HepG2 (cell line): ENCODE results near the gene APBB1IP. TPM values are rescaled to one million over a fixed set of nuclear protein-coding genes. Genes with fewer than 3 reads are reported as not detected.

ENCODE experiments used
- ATAC-seq: fragments of 200-7000 bp; cut with Tn5 transposase; 3 replicates; pipeline ENCODE4 v1.9.1; 2020; ENCODE audit warnings: mild to moderate bottlenecking, moderate library complexity
- BruUV-seq: library from RNA; stranded (reverse); fragments of 400-500 nt; replicated peaks from 2 replicates; lab custom pipeline; 2021; lab: Mats Ljungman, UMichigan
- CTCF ChIA-PET: fragments of 300-600 bp; formaldehyde crosslinking; extraction: SDS; loops from one replicate; lab custom pipeline; 2021; ENCODE audit warnings: low total read pairs, inconsistent platforms, low intra/inter-chr PET ratio; lab: Yijun Ruan, JAX
- POLR2A ChIA-PET: fragments of 350-600 bp; sonication (Branson Sonifier 250); formaldehyde crosslinking; loops from one replicate; lab custom pipeline; 2020; ENCODE audit warnings: antibody characterized with exemption, inconsistent platforms; lab: Yijun Ruan, JAX
- DNase-seq: peaks from one replicate; pipeline ENCODE4 v3.0.0-alpha.2; 2015; ENCODE audit warnings: low spot score
- FAIRE-seq: peaks from 3 replicates; lab custom pipeline; 2011; peaks lifted over from hg19 to GRCh38; lab: Jason Lieb, UNC
- H2AFZ ChIP-seq: one replicate; pipeline ENCODE4 v1.6.1; 2011; ENCODE audit warnings: low read length, inconsistent platforms
- H3K27ac ChIP-seq: fragments of 300-600 bp; 3 replicates; pipeline ENCODE4 v1.8.0; 2011; ENCODE audit warnings: mixed run types, mild to moderate bottlenecking, mixed read lengths, low read length, inconsistent platforms; ENCODE audit not compliant: insufficient read depth; ENCODE audit errors: extremely low read length
- H3K27me3 ChIP-seq, 2 experiments: fragments of 200-600 bp in 1 of 2; 2 replicates in 1 of 2; 3 replicates in 1 of 2; pipeline versions ENCODE4 v1.6.0 to v1.8.0; 2011; ENCODE audit warnings: low read length in 2 of 2, mild to moderate bottlenecking in 2 of 2, moderate library complexity in 2 of 2, inconsistent platforms in 1 of 2; ENCODE audit not compliant: insufficient read depth in 2 of 2, control insufficient read depth in 1 of 2
- H3K36me3 ChIP-seq, 2 experiments: fragments of 200-600 bp in 1 of 2; replicated peaks in 1 of 2; 2 replicates in 1 of 2; 3 replicates in 1 of 2; pipeline versions ENCODE4 v1.5.1 to v1.8.0; 2011; ENCODE audit warnings: low read length in 2 of 2, inconsistent platforms in 1 of 2; ENCODE audit not compliant: insufficient read depth in 2 of 2, control insufficient read depth in 1 of 2
- H3K4me1 ChIP-seq: 2 replicates; pipeline ENCODE4 v1.5.1; 2012; ENCODE audit warnings: low read length, inconsistent platforms; ENCODE audit not compliant: insufficient read depth
- H3K4me2 ChIP-seq: 2 replicates; pipeline ENCODE4 v1.6.0; 2011; ENCODE audit warnings: low read depth, low read length, inconsistent platforms
- H3K4me3 ChIP-seq, 3 experiments: fragments of 200-600 bp in 1 of 3; sonication (generic), shearing (Covaris generic) in 1 of 3; replicated peaks in 1 of 3; 2 replicates each; pipeline ENCODE4 v1.5.1; 2011 to 2016; ENCODE audit warnings: low read length in 3 of 3, inconsistent platforms in 2 of 3, low read depth in 2 of 3, mild to moderate bottlenecking in 2 of 3, control low read depth in 1 of 3, mixed read lengths in 1 of 3; ENCODE audit not compliant: insufficient read depth in 1 of 3
- H3K79me2 ChIP-seq: one replicate; pipeline ENCODE4 v1.6.1; 2011; ENCODE audit warnings: low read length, inconsistent platforms; ENCODE audit not compliant: insufficient read depth
- H3K9ac ChIP-seq: 2 replicates; pipeline ENCODE4 v1.6.0; 2011; ENCODE audit warnings: mild to moderate bottlenecking, low read depth, low read length, inconsistent platforms; ENCODE audit not compliant: insufficient read depth
- H3K9me3 ChIP-seq: 2 replicates; pipeline ENCODE4 v1.5.1; 2012; ENCODE audit warnings: mild to moderate bottlenecking, low read length
- H4K20me1 ChIP-seq: 2 replicates; pipeline ENCODE4 v1.6.0; 2011; ENCODE audit warnings: inconsistent platforms, mild to moderate bottlenecking, low read length, moderate library complexity; ENCODE audit not compliant: insufficient read depth
- CREB1 ChIP-seq, 2 experiments: fragments of 450-650 bp in 1 of 2; IDR thresholded peaks; 2 replicates each; pipeline ENCODE4 v1.6.1; 2016 to 2017; ENCODE audit warnings: control low read depth in 1 of 2, mild to moderate bottlenecking in 1 of 2, missing compliant biosample characterization in 1 of 2, missing genetic modification characterization in 1 of 2
- GLMP ChIP-seq: sonication (generic); formaldehyde crosslinking; IDR thresholded peaks from 2 replicates; pipeline ENCODE4 v1.9.0; 2021; ENCODE audit warnings: missing genetic modification reagents, mild to moderate bottlenecking, borderline replicate concordance
- HOXD1 ChIP-seq: sonication (generic); formaldehyde crosslinking; IDR thresholded peaks from 2 replicates; pipeline ENCODE4 v1.5.0; 2020; ENCODE audit warnings: missing genetic modification reagents
- ZBTB14 ChIP-seq: sonication (generic); formaldehyde crosslinking; IDR thresholded peaks from 2 replicates; pipeline ENCODE4 v1.4.0; 2020; ENCODE audit warnings: missing genetic modification reagents
- ZFP91 ChIP-seq: sonication (generic); formaldehyde crosslinking; IDR thresholded peaks from 2 replicates; pipeline ENCODE4 v1.9.0; 2022; ENCODE audit warnings: missing genetic modification reagents, mild to moderate bottlenecking, borderline replicate concordance
- WGBS: methylation state at CpG from one replicate; pipeline ENCODE4 v1.1.6; 2017; ENCODE audit warnings: low lambda C conversion rate; 5-methylcytosine and 5-hydroxymethylcytosine counted together
- in situ Hi-C: cut with HindIII; loops from 2 replicates; pipeline ENCODE4 v1.10.0; 2017; ENCODE audit warnings: low pct_unique_long_range_greater_than_20kb; ENCODE audit not compliant: extremely low pct_ligation_motif_present
- intact Hi-C: fragments of 100-400 bp; cut with micrococcal nuclease; formaldehyde crosslinking; loops from one replicate; pipeline ENCODE4 v1.10.0; 2022; ENCODE audit not compliant: unreplicated experiment
- polyA plus RNA-seq, 8 experiments: library from polyadenylated mRNA; depleted of rRNA in 3 of 8; stranded (reverse) in 7 of 8; unstranded in 1 of 8; fragments of >200 nt; fragmentation: Illumina TruSeq in 4 of 8; extraction: Trizol in 4 of 8; gene quantifications; 2 replicates each; pipeline versions ENCODE4 v1.2.1 to v1.2.3, GENCODE V29; 2011 to 2016; ENCODE audit warnings: low read depth in 4 of 8, missing spikeins in 1 of 8, mixed read lengths in 1 of 8; ENCODE audit not compliant: insufficient read depth in 1 of 8
- total RNA-seq, 5 experiments: library from RNA; depleted of rRNA; stranded (reverse); fragments of >200 nt; fragmentation: Illumina TruSeq; extraction: Trizol; gene quantifications; 2 replicates each; pipeline ENCODE4 v1.2.3, GENCODE V29; 2016; ENCODE audit warnings: low read depth in 1 of 5

Gene APBB1IP
- total and polyA plus RNA-seq, 2 of the 13 experiments (the other 11 are each of a cell fraction or from before 2014, with no cell fraction given) = 0.08 TPM; not detected in 1

- TF ChIP-seq ZBTB14 (CRISPR knock-in tag) (no peak), GLMP (CRISPR knock-in tag) (no peak), ZFP91 (CRISPR knock-in tag) (no peak)
Observed at GRCh38 chr10:26486304-26486703, 48.2 kb downstream of the APBB1IP start (continued).

GRCh38 chr10:26486990-26487850, 49.1 kb downstream of the APBB1IP start:
- Histone ChIP-seq H3K4me3 (no peak overlapping the region), H3K9ac (no peak overlapping the region), H2AFZ (no peak overlapping the region), H3K36me3 (no peaks in the 10 kb centered on the region), H4K20me1 (no peaks in the 10 kb centered on the region), H3K9me3 (no peaks in the 10 kb centered on the region), H3K79me2 (no peaks in the 10 kb centered on the region), H3K27me3 (peaks cover 0 to 5% of the 10 kb centered on the region in 2 experiments; a peak in 1 of 5 replicates), H3K27ac (no peak overlapping the region), H3K4me1 (peaks cover 13% of the 10 kb centered on the region; the same call in 1 of the 2 replicates), H3K4me2 (no peak overlapping the region)
- peak; percentile 3 for DNase-seq
- no peak for FAIRE-seq
- ATAC-seq = no peak
- in situ Hi-C loops (no loop called here), intact Hi-C loops (no loop called here)
- no TSS peak for BruUV-seq
- TF ChIP-seq CREB1 (IDR thresholded peaks at IDR 0.05) (0 out of 2 replicates have a peak, but pooled peaks have one; percentile 14), CREB1 (CRISPR knock-in tag; IDR thresholded peaks at IDR 0.05) (no peak), HOXD1 (CRISPR knock-in tag) (no peak)
- CTCF ChIA-PET = no interaction called here
- 9% methylated on average over 11 of the region's 11 CpGs for WGBS
- POLR2A ChIA-PET = no interaction called here
